ENCODE results near the gene ZFAND4.

GRCh38 chr10:45647118-45647517 lies 25.5 kb downstream of the ZFAND4 start:
- TF ChIP-seq SUZ12 (IDR thresholded peaks at IDR 0.05; ENCODE audit: extremely low read depth, insufficient read depth, insufficient read length) (no peak), YY1 (IDR thresholded peaks at IDR 0.05; ENCODE audit: insufficient read depth, insufficient read length) (no peak), ZNF274 (IDR thresholded peaks at IDR 0.05; ENCODE audit: low read depth, low read length) (no peak)

Measured in NT2/D1 (cell line).